Esophagus (tissue), 2 donors: Measurements from ENCODE around the gene HNRNPLL. TPM values are rescaled to one million over a fixed set of nuclear protein-coding genes. Genes with fewer than 3 reads are reported as not detected.

Experiments used
- H3K27ac ChIP-seq, 2 donors: one replicate each; pipeline ENCODE4 v1.5.1; 2013; ENCODE audit warnings: low read depth in 2 of 2, mild to moderate bottlenecking in 2 of 2, inconsistent platforms in 1 of 2, low read length in 1 of 2, moderate library complexity in 1 of 2
- H3K27me3 ChIP-seq, 2 donors: one replicate each; pipeline ENCODE4 v1.6.1; 2013; ENCODE audit warnings: low read length in 2 of 2, control low read depth in 1 of 2, mild to moderate bottlenecking in 1 of 2; ENCODE audit not compliant: insufficient read depth in 2 of 2, control insufficient read depth in 1 of 2
- H3K36me3 ChIP-seq, 2 donors: one replicate each; pipeline ENCODE4 v1.6.1; 2013; ENCODE audit warnings: low read length in 1 of 2; ENCODE audit not compliant: control insufficient read depth in 2 of 2, insufficient read depth in 2 of 2
- H3K4me1 ChIP-seq, 2 donors: one replicate each; pipeline ENCODE4 v1.6.1; 2013; ENCODE audit warnings: low read length in 1 of 2; ENCODE audit not compliant: control insufficient read depth in 2 of 2, insufficient read depth in 2 of 2
- H3K4me3 ChIP-seq, 2 donors: one replicate each; pipeline ENCODE4 v1.5.1; 2013; ENCODE audit warnings: low read length in 2 of 2, mild to moderate bottlenecking in 2 of 2, low read depth in 1 of 2, moderate library complexity in 1 of 2
- H3K9me3 ChIP-seq, 2 donors: one replicate each; pipeline ENCODE4 v1.6.1; 2013; ENCODE audit warnings: mild to moderate bottlenecking in 2 of 2, low read depth in 1 of 2, low read length in 1 of 2, moderate library complexity in 1 of 2; ENCODE audit not compliant: control insufficient read depth in 2 of 2, insufficient read depth in 1 of 2
- WGBS, 2 donors: extraction: QIAGEN DNeasy Blood & Tissue Kit; methylation state at CpG; one replicate each; pipeline ENCODE4 v1.1.7; 2013; 5-methylcytosine and 5-hydroxymethylcytosine counted together
- polyA plus RNA-seq, 2 donors: library from polyadenylated mRNA; stranded (reverse); fragments of 200-250 nt; gene quantifications; one replicate each; pipeline ENCODE4 v1.2.3, GENCODE V29; 2013
- donor health status: healthy with polysubstance abuse.
- donor health status: Bipolar disorder and iron deficiency.

Gene HNRNPLL
- polyA plus RNA-seq, 2 donors: 5.4 to 9.6 TPM

- H3K4me3 ChIP-seq: peak overlapping the region; percentile 32 to 54
- peak overlapping the region; percentile 18 to 82 for H3K27ac ChIP-seq
- no peaks in the 10 kb centered on the region for H3K4me1 ChIP-seq
- WGBS, 2 donors: 2 to 3% methylated on average over 53 of the region's 53 CpGs
- no peaks in the 10 kb centered on the region for H3K9me3 ChIP-seq
- H3K36me3 ChIP-seq: no peaks in the 10 kb centered on the region
- H3K27me3 ChIP-seq: no peaks in the 10 kb centered on the region
These were observed 66.8 kb downstream of the HNRNPLL start for GRCh38 chr2:38535744-38536506.

- Histone ChIP-seq H3K9me3 (no peaks in the 10 kb centered on the region), H3K27ac (peak overlapping the region in 1 of 2 donors; percentile 55), H3K27me3 (no peaks in the 10 kb centered on the region), H3K4me3 (peak overlapping the region in 1 of 2 donors; percentile 54), H3K36me3 (no peaks in the 10 kb centered on the region), H3K4me1 (no peaks in the 10 kb centered on the region)
- 80 to 82% methylated on average over 11 of the region's 11 CpGs for WGBS, 2 donors
These were observed 67.4 kb downstream of the HNRNPLL start for GRCh38 chr2:38535404-38535743.

GRCh38 chr2:38534746-38535403 lies 67.9 kb downstream of the HNRNPLL start:
- no peaks in the 10 kb centered on the region for H3K4me1 ChIP-seq
- 86 to 91% methylated on average over 16 of the region's 16 CpGs for WGBS, 2 donors
- no peaks in the 10 kb centered on the region for H3K9me3 ChIP-seq
- H3K4me3 ChIP-seq: no peak overlapping the region
- H3K27ac ChIP-seq: peak overlapping the region in 1 of 2 donors; percentile 55
- H3K27me3 ChIP-seq: no peaks in the 10 kb centered on the region
- H3K36me3 ChIP-seq: no peaks in the 10 kb centered on the region

GRCh38 chr2:38533757-38534545 lies 68.8 kb downstream of the HNRNPLL start:
- Histone ChIP-seq H3K9me3 (no peaks in the 10 kb centered on the region), H3K27me3 (no peaks in the 10 kb centered on the region), H3K4me1 (no peaks in the 10 kb centered on the region), H3K27ac (no peak overlapping the region), H3K36me3 (no peaks in the 10 kb centered on the region), H3K4me3 (no peak overlapping the region)
- 75 to 77% methylated on average over 10 of the region's 10 CpGs for WGBS, 2 donors

- H3K4me1 ChIP-seq: no peaks in the 10 kb centered on the region
- H3K9me3 ChIP-seq: no peaks in the 10 kb centered on the region
- no peaks in the 10 kb centered on the region for H3K36me3 ChIP-seq
- no peak overlapping the region for H3K4me3 ChIP-seq
- no peaks in the 10 kb centered on the region for H3K27me3 ChIP-seq
- WGBS, 2 donors: 74 to 80% methylated on average over 9 of the region's 9 CpGs
- H3K27ac ChIP-seq: peak overlapping the region in 1 of 2 donors; percentile 33
These were observed 69.5 kb downstream of the HNRNPLL start for GRCh38 chr2:38533180-38533579.

GRCh38 chr2:38532366-38532765 lies 70.4 kb downstream of the HNRNPLL start:
- Histone ChIP-seq H3K4me1 (peaks cover 0 to 2% of the 10 kb centered on the region in 2 donors), H3K27me3 (no peaks in the 10 kb centered on the region), H3K36me3 (no peaks in the 10 kb centered on the region), H3K9me3 (no peaks in the 10 kb centered on the region), H3K4me3 (no peak overlapping the region), H3K27ac (no peak overlapping the region)
- WGBS, 2 donors: 90 to 94% methylated on average over 2 of the region's 2 CpGs

GRCh38 chr2:38529208-38529607 lies 73.5 kb downstream of the HNRNPLL start:
- peaks cover 0 to 2% of the 10 kb centered on the region in 2 donors for H3K4me1 ChIP-seq
- 84 to 89% methylated on average over 14 of the region's 14 CpGs for WGBS, 2 donors
- H3K27ac ChIP-seq: no peak overlapping the region

GRCh38 chr2:38528534-38528933 lies 74.2 kb downstream of the HNRNPLL start:
- Histone ChIP-seq H3K4me1 (peaks cover 0 to 2% of the 10 kb centered on the region in 2 donors), H3K36me3 (no peaks in the 10 kb centered on the region), H3K27me3 (no peaks in the 10 kb centered on the region), H3K27ac (no peak overlapping the region), H3K4me3 (no peak overlapping the region), H3K9me3 (no peaks in the 10 kb centered on the region)
- 43 to 50% methylated on average over 5 of the region's 5 CpGs for WGBS, 2 donors

More at GRCh38 chr2:38529208-38529607, 73.5 kb downstream of the HNRNPLL start:
- no peaks in the 10 kb centered on the region for H3K27me3 ChIP-seq
- no peaks in the 10 kb centered on the region for H3K36me3 ChIP-seq
- no peaks in the 10 kb centered on the region for H3K9me3 ChIP-seq
- no peak overlapping the region for H3K4me3 ChIP-seq

GRCh38 chr2:38528008-38528442 lies 74.7 kb downstream of the HNRNPLL start:
- Histone ChIP-seq H3K27ac (peak overlapping the region in 1 of 2 donors; percentile 60), H3K4me3 (peak overlapping the region; percentile 30 to 55), H3K4me1 (peaks cover 0 to 2% of the 10 kb centered on the region in 2 donors), H3K27me3 (no peaks in the 10 kb centered on the region), H3K9me3 (no peaks in the 10 kb centered on the region), H3K36me3 (no peaks in the 10 kb centered on the region)
- whole genome bisulfite sequencing, 2 donors: 2 to 3% methylated on average over 24 to 27 of the region's 27 CpGs
